Prostate gland (tissue), 2 donors: ENCODE results near the gene TFEB. TPM values are rescaled to one million over a fixed set of nuclear protein-coding genes. Genes with fewer than 3 reads are reported as not detected.
A peak's percentile ranks its signal among the peaks of the same experiment; 100 is the strongest.

Experiments
- DNase-seq: peaks from one replicate; pipeline ENCODE4 v3.0.0-alpha.2; 2019; ENCODE audit warnings: low spot score
- H3K27ac ChIP-seq, 2 donors: fragments of 200-600 bp; sonication (generic); 2 replicates each; pipeline ENCODE4 v1.5.1; 2017 to 2019
- H3K27me3 ChIP-seq: fragments of 200-600 bp; sonication (generic); replicated peaks from 2 replicates; pipeline ENCODE4 v1.5.1; 2019; ENCODE audit not compliant: insufficient read depth
- H3K36me3 ChIP-seq, 2 donors: fragments of 200-600 bp; sonication (generic); 1 replicate in 1 of 2; 2 replicates in 1 of 2; pipeline versions ENCODE4 v1.5.1 to v1.8.1; 2017 to 2019
- H3K4me1 ChIP-seq: fragments of 200-600 bp; sonication (generic); replicated peaks from 2 replicates; pipeline ENCODE4 v1.5.1; 2019
- H3K4me3 ChIP-seq, 2 donors: fragments of 200-600 bp; sonication (generic); 2 replicates each; pipeline ENCODE4 v1.5.1; 2017 to 2019
- H3K9me3 ChIP-seq: fragments of 200-600 bp; sonication (generic); 2 replicates; pipeline ENCODE4 v1.5.1; 2017
- CTCF ChIP-seq, 4 experiments: fragments of 200-600 bp in 2 of 4; fragments of 450-650 bp in 2 of 4; sonication (generic) in 2 of 4; IDR thresholded peaks; 1 replicate in 3 of 4; 2 replicates in 1 of 4; pipeline ENCODE4 v1.5.1; 2016 to 2019; ENCODE audit warnings: antibody characterized with exemption in 4 of 4, mild to moderate bottlenecking in 2 of 4, moderate library complexity in 2 of 4
- POLR2A ChIP-seq: fragments of 450-650 bp; IDR thresholded peaks from one replicate; pipeline ENCODE4 v1.6.1; 2016; ENCODE audit warnings: antibody characterized with exemption, mild to moderate bottlenecking
- POLR2AphosphoS5 ChIP-seq: sonication (generic); formaldehyde crosslinking; IDR thresholded peaks from one replicate; pipeline ENCODE4 v1.6.1; 2017; ENCODE audit warnings: antibody characterized with exemption
- WGBS: methylation state at CpG from one replicate; pipeline ENCODE4 v1.1.5; 2018; 5-methylcytosine and 5-hydroxymethylcytosine counted together
- intact Hi-C: fragments of 100-400 bp; cut with DNase I; formaldehyde crosslinking; loops from one replicate; pipeline ENCODE4 v1.14.2; 2022
- total RNA-seq, 2 donors: library from RNA; depleted of rRNA; stranded (reverse); fragments of >200 nt; gene quantifications; one replicate each; pipeline ENCODE4 v1.1.0, GENCODE V29; 2016

Gene TFEB
- total RNA-seq, 2 donors from 2014 or later = 28.4 to 31.2 TPM

GRCh38 chr6:41728073-41728936 lies 7.1 kb downstream of the TFEB start:
- no peaks in the 10 kb centered on the region for H3K9me3 ChIP-seq
- H3K27me3 ChIP-seq = no peaks in the 10 kb centered on the region
- H3K4me1 ChIP-seq = peaks cover 46% of the 10 kb centered on the region
- WGBS = 31% methylated on average over 19 of the region's 19 CpGs
- peak overlapping the region; percentile 79 to 89 for H3K27ac ChIP-seq
- no peak for TF ChIP-seq CTCF (IDR thresholded peaks at IDR 0.05)
- TF ChIP-seq POLR2AphosphoS5 = peak; percentile 76
- peak; percentile 14 for TF ChIP-seq POLR2A
- intact Hi-C loops = no loop called here
- peak; percentile 89 for DNase-seq
- H3K4me3 ChIP-seq = no peak overlapping the region
- H3K36me3 ChIP-seq = no peaks in the 10 kb centered on the region

- H3K4me3 ChIP-seq = no peak overlapping the region
- H3K27ac ChIP-seq = peak overlapping the region; percentile 79 to 89
- DNase-seq = no peak
- H3K4me1 ChIP-seq = peaks cover 46% of the 10 kb centered on the region
- WGBS = 84% methylated on average over 3 of the region's 3 CpGs
- no peaks in the 10 kb centered on the region for H3K27me3 ChIP-seq
- intact Hi-C loops = no loop called here
- no peaks in the 10 kb centered on the region for H3K9me3 ChIP-seq
- TF ChIP-seq POLR2AphosphoS5 (no peak), POLR2A (no peak), CTCF (IDR thresholded peaks at IDR 0.05) (no peak)
- no peaks in the 10 kb centered on the region for H3K36me3 ChIP-seq
These were observed 7.7 kb downstream of the TFEB start for GRCh38 chr6:41727705-41728072.

- Histone ChIP-seq H3K4me1 (peaks cover 49% of the 10 kb centered on the region), H3K4me3 (no peak overlapping the region), H3K9me3 (no peaks in the 10 kb centered on the region), H3K36me3 (no peaks in the 10 kb centered on the region), H3K27me3 (no peaks in the 10 kb centered on the region), H3K27ac (peak overlapping the region in 1 of 2 donors; percentile 89)
- 76% methylated on average over 7 of the region's 7 CpGs for WGBS
- no peak for TF ChIP-seq POLR2A
- no peak for TF ChIP-seq POLR2AphosphoS5
- TF ChIP-seq CTCF (IDR thresholded peaks at IDR 0.05) = no peak
- intact Hi-C loops = no loop called here
- no peak for DNase-seq
These were observed 8.5 kb downstream of the TFEB start for GRCh38 chr6:41726876-41727275.

- H3K4me3 ChIP-seq = no peak overlapping the region
- peaks cover 41% of the 10 kb centered on the region for H3K4me1 ChIP-seq
- H3K9me3 ChIP-seq = no peaks in the 10 kb centered on the region
- 77% methylated on average over 13 of the region's 13 CpGs for WGBS
- no peaks in the 10 kb centered on the region for H3K36me3 ChIP-seq
- H3K27me3 ChIP-seq = no peaks in the 10 kb centered on the region
- TF ChIP-seq POLR2AphosphoS5 = no peak
- no peak for TF ChIP-seq POLR2A
- TF ChIP-seq CTCF (IDR thresholded peaks at IDR 0.05) = no peak
- H3K27ac ChIP-seq = no peak overlapping the region
- intact Hi-C loops = no loop called here
- no peak for DNase-seq
These were observed 10.6 kb downstream of the TFEB start for GRCh38 chr6:41724586-41725501.
